Urinary bladder (tissue), 4 donors: ENCODE results near the gene SIDT2. TPM values are rescaled to one million over a fixed set of nuclear protein-coding genes. Genes with fewer than 3 reads are reported as not detected.
"Not testable (repeated sequence)": the region's sequence is repeated elsewhere in the genome, so short reads cannot be mapped to it uniquely, and the experiment has no call there.

ENCODE experiments used
- DNase-seq: peaks from one replicate; pipeline ENCODE4 v3.0.0-alpha.2; 2015; ENCODE audit errors: extremely low spot score
- H3K27ac ChIP-seq: one replicate; pipeline ENCODE4 v1.5.1; 2013; ENCODE audit warnings: low read depth, mild to moderate bottlenecking, moderate library complexity
- H3K36me3 ChIP-seq: one replicate; pipeline ENCODE4 v1.6.1; 2013; ENCODE audit warnings: mild to moderate bottlenecking, moderate library complexity; ENCODE audit not compliant: insufficient read depth
- H3K4me1 ChIP-seq: one replicate; pipeline ENCODE4 v1.6.1; 2013; ENCODE audit warnings: mild to moderate bottlenecking, moderate library complexity; ENCODE audit not compliant: insufficient read depth
- H3K4me3 ChIP-seq: one replicate; pipeline ENCODE4 v1.5.1; 2013; ENCODE audit warnings: low read depth, low read length
- WGBS: extraction: QIAGEN DNeasy Blood & Tissue Kit; methylation state at CpG from one replicate; pipeline ENCODE4 v1.1.7; 2013; 5-methylcytosine and 5-hydroxymethylcytosine counted together
- polyA plus RNA-seq: library from polyadenylated mRNA; stranded (reverse); fragments of 200-250 nt; gene quantifications from one replicate; pipeline ENCODE4 v1.2.3, GENCODE V29; 2013
- total RNA-seq: library from RNA; depleted of rRNA; stranded (reverse); fragments of >200 nt; gene quantifications from one replicate; pipeline ENCODE4 v1.2.3, GENCODE V29; 2014
- donor health status: healthy with polysubstance abuse.
- donor health status: healthy.

SIDT2 gene
- total and polyA plus RNA-seq, 2 donors, result 19.6 to 31.6 TPM

DNA sequence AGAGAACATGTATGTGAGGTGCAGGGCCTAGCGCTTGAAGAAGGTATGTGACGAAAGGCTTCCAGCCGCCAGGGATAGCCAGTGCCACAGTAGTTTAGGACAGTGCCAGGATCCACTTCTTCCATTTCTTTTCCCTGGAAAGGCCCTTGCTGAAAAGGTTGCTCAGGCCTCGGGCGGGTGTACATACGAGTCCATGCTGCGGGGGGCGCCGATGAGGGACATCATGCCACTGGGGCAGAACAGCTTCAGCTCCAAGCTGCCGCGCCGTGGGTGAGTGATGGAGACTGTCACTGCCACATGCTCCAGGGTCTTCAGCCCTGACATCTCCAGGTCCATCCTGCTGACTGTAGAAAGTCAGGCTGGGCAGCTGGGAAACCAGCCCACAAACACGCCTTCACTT lies 30.2 kb downstream of the SIDT2 start:
- 78% methylated on average over 9 of the region's 13 CpGs for WGBS
- H3K36me3 ChIP-seq, H3K4me3 ChIP-seq, H3K4me1 ChIP-seq, H3K27ac ChIP-seq, DNase-seq: not testable (repeated sequence)

DNA sequence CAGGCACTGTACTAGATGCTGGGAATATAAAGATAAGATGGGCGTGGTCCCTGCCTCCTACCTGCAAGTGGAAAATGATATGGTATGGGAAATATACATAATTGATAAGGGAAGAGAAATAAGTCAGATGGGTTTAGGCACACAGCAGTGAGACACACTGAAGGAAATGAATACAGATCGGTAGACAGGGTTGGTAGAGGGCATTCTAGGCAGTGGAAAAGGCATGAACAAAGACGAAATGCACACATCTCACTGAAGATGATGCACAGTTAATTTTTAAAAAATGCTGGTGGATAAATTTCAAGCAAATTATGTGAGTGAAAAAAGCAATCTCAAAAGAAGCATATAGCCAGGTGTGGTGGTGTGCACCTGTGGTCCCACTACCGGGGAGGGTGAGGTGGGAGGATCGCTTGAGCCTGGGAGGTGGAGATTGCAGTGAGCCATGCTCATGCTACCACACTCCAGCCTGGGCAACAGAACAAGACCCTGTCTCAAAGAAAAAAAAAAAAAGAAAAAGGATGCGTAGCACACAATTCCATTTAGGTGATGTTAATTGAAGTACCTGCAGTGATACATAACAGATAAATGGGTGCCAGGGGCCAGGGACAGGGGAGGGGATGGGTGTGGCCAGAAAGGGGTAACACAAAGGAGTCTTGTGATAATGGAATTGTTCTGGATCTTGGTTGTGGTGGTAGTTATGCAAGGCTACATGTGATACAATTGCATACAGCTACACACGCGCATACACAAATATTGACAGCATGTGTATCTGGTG lies 31.0 kb downstream of the SIDT2 start:
- not testable (repeated sequence) for H3K4me3 ChIP-seq, H3K4me1 ChIP-seq, H3K36me3 ChIP-seq, H3K27ac ChIP-seq, DNase-seq
- WGBS, result 86% methylated on average over 7 of the region's 8 CpGs

DNA sequence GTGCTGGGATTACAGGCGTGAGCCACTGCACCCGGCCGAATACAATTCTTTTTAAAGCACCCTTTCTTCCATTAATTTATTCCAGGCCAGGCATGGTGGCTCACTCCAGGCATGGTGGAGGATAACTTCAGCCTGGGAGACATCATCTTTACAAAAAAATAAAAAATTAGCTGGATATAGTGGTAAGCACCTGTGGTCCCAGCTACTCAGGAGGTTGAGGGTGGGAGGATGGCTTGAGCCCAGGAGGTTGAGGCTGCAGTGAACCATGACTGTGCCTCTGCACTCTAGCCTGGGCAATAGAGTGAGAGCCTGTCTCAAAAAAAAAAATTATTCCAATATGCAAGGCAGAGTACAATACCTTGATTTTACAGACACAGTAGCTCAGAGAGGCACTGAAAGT lies 32.1 kb downstream of the SIDT2 start:
- DNase-seq, result no peak
- WGBS, result 92% methylated on average over 3 of the region's 3 CpGs
- Histone ChIP-seq H3K36me3 (no peaks in the 10 kb centered on the region), H3K4me3 (no peak overlapping the region), H3K27ac (no peak overlapping the region), H3K4me1 (no peaks in the 10 kb centered on the region)

DNA sequence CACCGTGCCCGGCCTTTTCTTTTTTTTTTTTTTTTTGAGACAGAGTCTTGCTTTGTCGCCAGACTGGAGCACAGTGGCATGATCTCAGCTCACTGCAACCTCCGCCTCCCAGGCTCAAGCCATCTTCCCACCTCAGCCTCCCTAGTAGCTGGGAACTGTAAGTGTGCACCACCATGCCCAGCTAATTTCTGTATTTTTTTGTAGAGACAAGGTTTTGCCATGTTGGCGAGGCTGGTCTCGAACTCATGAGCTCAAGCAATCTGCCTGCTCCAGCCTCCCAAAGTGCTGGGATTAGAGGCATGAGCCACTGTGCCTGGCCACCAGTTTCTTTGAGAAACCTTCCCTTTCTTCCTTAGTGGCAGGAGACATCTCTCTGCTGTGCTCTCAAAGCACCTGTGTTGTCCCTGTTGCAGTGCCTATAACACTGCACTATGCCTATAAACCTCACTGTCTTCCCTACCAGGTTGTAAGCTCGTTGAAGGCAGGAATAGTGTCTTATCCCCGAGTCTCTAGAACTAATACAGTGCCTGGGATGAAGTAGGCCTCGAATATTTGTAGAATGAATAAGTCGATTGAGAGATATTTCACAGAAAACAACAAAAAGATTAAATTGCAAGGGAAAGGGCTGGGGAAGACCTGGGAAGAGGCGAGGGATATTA lies 34.3 kb downstream of the SIDT2 start:
- Histone ChIP-seq H3K27ac (no peak overlapping the region), H3K36me3 (no peaks in the 10 kb centered on the region), H3K4me3 (no peak overlapping the region), H3K4me1 (no peaks in the 10 kb centered on the region)
- DNase-seq, result no peak
- 93% methylated on average over 11 of the region's 11 CpGs for WGBS

DNA sequence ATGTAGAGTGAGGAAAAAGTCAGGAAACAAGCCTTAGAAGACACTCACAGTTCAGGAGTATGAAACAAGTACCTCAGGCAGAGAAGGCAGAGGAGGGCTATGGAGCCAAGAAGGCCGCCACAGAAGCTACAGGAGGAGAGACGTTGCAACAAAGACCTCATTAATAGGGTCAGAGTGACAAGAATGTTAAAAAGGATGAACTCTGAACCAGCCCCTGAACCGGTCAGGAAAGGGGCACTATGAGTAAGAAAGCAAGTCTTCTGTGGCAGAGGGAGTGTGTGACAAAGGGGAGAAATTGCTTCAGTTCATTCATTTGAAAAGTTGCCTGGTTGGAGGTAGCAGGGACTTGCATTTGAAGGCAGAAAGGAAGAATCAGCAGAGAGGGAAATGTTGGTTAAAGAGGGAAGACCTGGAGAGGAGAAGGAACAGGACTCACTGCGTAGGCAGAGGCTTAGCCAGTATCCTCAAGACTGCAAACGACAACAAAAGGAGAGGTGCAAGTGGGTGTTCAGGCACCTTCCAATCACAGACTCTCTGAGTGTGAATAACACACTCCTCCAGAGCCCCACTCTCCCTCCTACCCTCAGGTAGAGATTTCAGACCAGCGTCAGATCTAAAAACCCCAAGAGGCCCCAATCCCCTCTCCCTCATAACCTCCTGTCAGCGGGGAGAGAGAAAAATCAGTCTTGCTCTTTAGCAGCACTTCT lies 36.0 kb downstream of the SIDT2 start:
- H3K4me1 ChIP-seq, result no peaks in the 10 kb centered on the region
- H3K36me3 ChIP-seq, result no peaks in the 10 kb centered on the region
- H3K27ac ChIP-seq, result no peak overlapping the region
- H3K4me3 ChIP-seq, result no peak overlapping the region
- DNase-seq, result no peak
- 85% methylated on average over 7 of the region's 7 CpGs for WGBS

DNA sequence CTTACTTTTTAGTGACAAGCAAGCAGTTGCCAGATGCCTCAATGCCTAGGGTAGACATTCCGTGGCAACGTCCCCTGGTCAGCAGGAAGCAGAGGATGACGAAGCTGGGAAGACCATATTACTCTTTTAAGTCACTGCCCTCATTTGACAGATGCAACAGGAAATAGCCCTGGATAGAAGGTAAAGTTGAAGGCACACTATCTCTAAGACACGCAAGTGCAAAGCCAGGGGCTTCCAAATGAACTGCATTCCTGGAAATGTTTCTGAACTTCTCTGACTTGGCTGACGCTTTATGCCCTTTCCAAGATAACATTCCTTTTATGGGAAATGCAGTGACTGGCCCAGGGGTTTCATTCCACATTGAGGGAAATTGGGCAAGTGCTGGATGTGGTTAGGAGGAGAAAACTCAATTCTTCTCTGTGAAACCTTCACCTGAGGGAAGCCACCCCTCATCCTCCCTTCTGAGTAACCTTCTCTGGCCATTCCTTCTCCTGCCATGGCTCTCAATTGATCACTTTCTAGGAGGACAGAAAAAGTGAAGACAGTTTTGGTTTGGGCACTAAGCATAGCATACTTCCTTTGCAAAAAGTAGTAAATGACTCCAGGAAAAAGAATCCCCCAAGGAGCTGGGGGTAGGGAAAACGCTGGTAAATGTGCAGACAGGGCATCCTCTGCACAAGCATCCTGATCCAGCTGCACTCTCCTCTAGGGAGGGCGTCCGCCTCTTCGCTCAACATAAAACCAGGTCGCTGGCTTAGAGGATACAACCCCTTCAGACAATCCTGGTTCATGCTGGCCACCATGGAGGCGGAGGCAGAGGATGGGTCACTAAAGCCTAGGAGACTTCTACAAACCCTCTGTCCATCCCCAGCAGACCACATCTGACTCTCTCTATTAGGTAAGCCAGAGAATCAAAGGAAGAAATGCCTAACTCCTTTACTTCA lies 38.9 kb downstream of the SIDT2 start:
- H3K36me3 ChIP-seq, result no peaks in the 10 kb centered on the region

DNA sequence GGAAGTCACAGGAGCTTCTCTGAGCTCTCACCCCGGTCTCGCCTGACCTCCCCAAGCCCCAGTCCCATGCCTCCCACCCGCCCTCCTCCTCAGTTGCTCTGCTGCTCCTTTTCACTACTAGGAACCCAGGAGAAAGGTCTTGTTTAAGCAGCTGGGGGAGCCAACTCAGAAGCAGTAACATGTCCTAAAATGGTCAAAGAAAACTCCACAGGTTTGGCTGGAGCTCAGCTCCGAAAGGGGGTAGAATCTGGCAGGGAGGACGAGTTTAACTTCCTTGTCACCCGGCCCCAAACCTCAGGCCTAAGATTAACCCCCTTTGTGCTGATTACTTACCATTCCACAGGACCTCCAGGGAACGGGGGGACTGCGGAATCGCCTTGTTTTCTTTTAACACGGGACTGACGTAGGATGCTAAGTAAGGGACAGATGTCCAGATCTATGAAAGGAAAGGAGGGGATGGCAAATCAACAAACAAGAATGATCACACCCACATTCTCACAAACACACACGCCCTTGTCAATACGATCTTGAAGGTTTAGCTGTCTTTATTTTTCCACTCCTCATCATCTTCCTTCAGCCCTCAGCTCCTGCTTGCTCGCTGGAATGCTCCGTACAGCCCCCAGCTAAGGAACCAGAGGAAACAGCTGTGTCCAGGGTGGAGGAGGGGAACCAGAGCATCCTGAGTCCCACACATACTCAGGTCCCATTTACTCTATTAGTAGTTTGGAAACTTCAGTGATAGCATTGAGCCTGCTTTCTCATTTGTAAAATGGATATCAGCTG lies 39.8 kb downstream of the SIDT2 start:
- Histone ChIP-seq H3K4me1 (no peaks in the 10 kb centered on the region), H3K36me3 (no peaks in the 10 kb centered on the region), H3K4me3 (no peak overlapping the region), H3K27ac (peak overlapping the region; percentile 77)
- 37% methylated on average over 15 of the region's 15 CpGs for WGBS
- DNase-seq, result no peak

More for the DNA sequence above, 38.9 kb downstream of the SIDT2 start:
- no peak for DNase-seq
- Histone ChIP-seq H3K4me3 (no peak overlapping the region), H3K27ac (peak overlapping the region; percentile 77), H3K4me1 (no peaks in the 10 kb centered on the region)
- WGBS, result 42% methylated on average over 11 of the region's 11 CpGs

DNA sequence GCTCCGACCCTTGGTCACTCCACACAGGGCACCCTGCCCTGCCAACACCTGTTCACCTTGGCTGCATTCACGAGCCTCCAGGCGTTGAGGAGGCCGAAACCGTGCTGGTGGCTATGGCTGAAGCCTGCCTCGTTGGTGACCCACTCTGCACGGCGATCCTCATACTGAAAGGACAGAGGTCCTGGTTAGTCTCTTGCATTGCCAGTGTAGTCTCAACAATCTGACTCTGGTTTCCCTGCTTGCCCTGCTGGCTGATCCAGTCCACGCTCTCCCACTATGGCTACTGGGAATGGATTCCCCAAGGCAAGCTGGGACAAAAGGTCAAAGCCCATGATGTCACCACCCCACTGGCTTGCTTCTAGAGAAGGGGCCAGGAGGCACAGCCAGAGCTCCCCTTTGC lies 40.5 kb downstream of the SIDT2 start:
- 75% methylated on average over 9 of the region's 9 CpGs for WGBS
- H3K4me3 ChIP-seq, result no peak overlapping the region
- DNase-seq, result no peak
- no peaks in the 10 kb centered on the region for H3K36me3 ChIP-seq
- H3K4me1 ChIP-seq, result no peaks in the 10 kb centered on the region
- H3K27ac ChIP-seq, result peak overlapping the region; percentile 67

DNA sequence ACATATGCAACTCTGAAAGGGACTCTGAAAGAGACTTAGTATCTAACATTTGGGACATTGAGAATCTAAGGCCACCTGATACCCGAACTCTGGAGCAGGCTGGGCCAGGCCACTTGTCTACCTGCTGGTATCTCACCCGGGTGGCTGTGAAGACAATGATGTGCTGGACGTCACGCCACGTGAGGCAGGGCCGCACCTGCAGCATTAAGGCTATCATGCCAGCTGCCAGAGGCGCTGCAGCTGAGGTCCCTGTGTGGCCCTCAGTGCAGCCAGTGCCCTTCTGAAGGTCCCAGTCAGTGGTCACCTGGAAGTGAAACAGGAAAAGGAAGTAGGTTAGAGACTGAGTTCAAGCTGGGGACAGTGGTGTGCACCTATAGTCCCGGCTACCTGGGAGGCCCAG lies 40.9 kb downstream of the SIDT2 start:
- no peak overlapping the region for H3K4me3 ChIP-seq
- no peak for DNase-seq
- no peak overlapping the region for H3K27ac ChIP-seq
- no peaks in the 10 kb centered on the region for H3K36me3 ChIP-seq
- 79% methylated on average over 8 of the region's 8 CpGs for WGBS
- H3K4me1 ChIP-seq, result no peaks in the 10 kb centered on the region

DNA sequence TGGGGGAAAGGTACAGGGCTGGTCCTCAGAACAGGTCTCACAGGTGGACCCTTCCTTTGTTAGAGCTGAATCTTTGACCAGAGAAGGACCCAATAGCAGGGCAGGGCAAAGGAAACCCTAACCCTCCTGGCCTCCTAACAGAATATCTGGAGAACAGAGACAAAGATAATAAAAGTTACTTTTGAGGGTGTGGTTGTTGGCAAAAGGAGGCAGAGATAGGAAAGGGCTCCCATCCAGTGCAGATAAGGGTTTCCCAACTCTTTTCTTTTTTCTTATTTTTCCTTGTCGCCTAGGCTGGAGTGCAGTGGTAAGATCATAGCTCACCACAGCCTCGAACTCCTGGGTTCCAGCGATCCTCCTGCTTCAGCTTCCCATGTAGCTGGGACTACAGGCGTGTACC lies 41.5 kb downstream of the SIDT2 start:
- WGBS, result 80% methylated on average over 4 of the region's 4 CpGs
- DNase-seq, result no peak
- H3K27ac ChIP-seq, result no peak overlapping the region
- no peaks in the 10 kb centered on the region for H3K36me3 ChIP-seq
- no peaks in the 10 kb centered on the region for H3K4me1 ChIP-seq
- H3K4me3 ChIP-seq, result no peak overlapping the region

DNA sequence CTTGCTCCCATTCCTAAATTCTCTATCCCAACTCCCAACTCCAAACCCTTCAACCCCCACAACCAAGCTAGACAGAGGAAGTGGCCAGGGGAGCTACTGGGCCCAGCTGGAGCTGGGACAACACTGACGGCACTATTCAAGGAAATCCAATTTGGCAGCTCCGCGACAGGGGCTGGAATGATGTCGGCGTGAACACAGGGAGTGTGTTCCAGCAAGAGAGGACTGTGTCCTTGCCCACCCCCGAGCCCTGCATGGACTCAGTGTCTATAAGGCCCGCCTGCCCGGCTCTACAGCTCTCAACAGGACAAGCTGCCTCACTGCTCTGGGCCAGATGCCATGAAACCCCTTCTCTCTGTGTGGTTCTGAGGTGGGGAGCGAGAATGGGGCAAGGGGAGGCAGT lies 42.0 kb downstream of the SIDT2 start:
- H3K27ac ChIP-seq, result peak overlapping the region; percentile 11
- 30% methylated on average over 9 of the region's 9 CpGs for WGBS
- H3K36me3 ChIP-seq, result no peaks in the 10 kb centered on the region
- no peaks in the 10 kb centered on the region for H3K4me1 ChIP-seq
- DNase-seq, result no peak
- no peak overlapping the region for H3K4me3 ChIP-seq

DNA sequence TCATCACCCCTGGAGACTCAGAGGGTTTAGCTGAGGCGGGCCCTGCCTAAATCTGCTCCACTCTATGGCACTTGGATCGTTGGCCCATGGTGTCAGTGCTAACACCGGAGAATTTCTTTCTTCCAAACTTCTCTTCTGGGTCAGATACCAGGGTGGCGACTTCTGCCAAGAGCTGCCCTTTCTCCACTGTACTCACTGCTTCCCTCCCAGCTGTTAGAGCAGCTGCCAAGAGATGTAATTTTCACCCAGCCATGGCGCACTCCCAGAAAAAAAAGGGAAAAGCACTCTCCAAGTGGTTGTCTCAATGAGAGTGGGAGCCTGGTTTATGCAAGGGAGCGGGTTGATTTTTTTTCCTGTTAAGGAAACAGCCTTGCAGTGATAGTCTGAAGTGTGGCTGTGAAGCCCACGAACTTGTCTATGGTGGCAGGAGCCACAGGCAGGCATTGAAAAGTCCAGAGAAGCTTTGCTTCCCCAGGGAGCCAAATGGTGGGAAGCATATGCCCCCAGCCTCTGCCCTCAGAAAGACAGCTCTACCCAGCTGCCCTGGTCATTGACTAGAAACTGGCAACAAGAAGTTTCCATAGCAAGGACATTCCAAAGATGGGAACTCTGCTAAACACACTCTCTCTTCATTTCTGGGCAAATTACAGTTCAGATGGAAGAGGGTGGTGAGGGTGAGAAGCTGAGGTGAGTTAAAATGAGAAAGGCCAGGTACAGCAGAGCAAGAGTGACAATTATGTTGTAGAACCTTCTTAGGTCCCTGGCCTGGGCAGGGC lies 42.6 kb downstream of the SIDT2 start:
- DNase-seq, result no peak
- Histone ChIP-seq H3K27ac (peak overlapping the region; percentile 65), H3K4me1 (no peaks in the 10 kb centered on the region), H3K36me3 (no peaks in the 10 kb centered on the region), H3K4me3 (no peak overlapping the region)
- 45% methylated on average over 7 of the region's 7 CpGs for WGBS
